LNCaP clone FGC (cell line): ENCODE data around the gene ARMH3.

Source experiments
- DNase-seq: peaks from one replicate; pipeline ENCODE4 v3.0.0-alpha.2; 2011; ENCODE audit warnings: low read depth
- H3K4me3 ChIP-seq: 2 replicates; pipeline ENCODE4 v1.5.1; 2011; ENCODE audit warnings: mild to moderate bottlenecking, low read depth, low read length, control low read depth
- CTCF ChIP-seq: IDR thresholded peaks from 2 replicates; pipeline ENCODE4 v1.5.1; 2012; ENCODE audit warnings: mild to moderate bottlenecking; ENCODE audit not compliant: control insufficient read depth, insufficient read depth; ENCODE audit errors: extremely low read depth

Gene ARMH3

GRCh38 chr10:101880232-101880573, 175.8 kb downstream of the ARMH3 start:
- H3K4me3 ChIP-seq: no peak overlapping the region
- no peak for DNase-seq

GRCh38 chr10:101879456-101880231, 176.3 kb downstream of the ARMH3 start:
- no peak for DNase-seq
- H3K4me3 ChIP-seq: no peak overlapping the region
- TF ChIP-seq CTCF: no peak

More at GRCh38 chr10:101880232-101880573, 175.8 kb downstream of the ARMH3 start:
- TF ChIP-seq CTCF: no peak

GRCh38 chr10:101878869-101879268, 177.1 kb downstream of the ARMH3 start:
- no peak for TF ChIP-seq CTCF
- no peak for DNase-seq
- H3K4me3 ChIP-seq: no peak overlapping the region

- H3K4me3 ChIP-seq: no peak overlapping the region
- TF ChIP-seq CTCF: no peak
- no peak for DNase-seq
These were observed 180.8 kb downstream of the ARMH3 start for GRCh38 chr10:101875068-101875688.

- H3K4me3 ChIP-seq: no peak overlapping the region
- no peak for TF ChIP-seq CTCF
These were observed 181.7 kb downstream of the ARMH3 start for GRCh38 chr10:101874252-101874651.

GRCh38 chr10:101867931-101868330, 188.0 kb downstream of the ARMH3 start:
- H3K4me3 ChIP-seq: no peak overlapping the region
- TF ChIP-seq CTCF: no peak
- peak; percentile 95 for DNase-seq

More at GRCh38 chr10:101874252-101874651, 181.7 kb downstream of the ARMH3 start:
- DNase-seq: no peak
